ENCODE results near the gene ZNF91.
"Not testable (repeated sequence)": the region's sequence is repeated elsewhere in the genome, so short reads cannot be mapped to it uniquely, and the experiment has no call there.

The ZNF91 gene

DNA sequence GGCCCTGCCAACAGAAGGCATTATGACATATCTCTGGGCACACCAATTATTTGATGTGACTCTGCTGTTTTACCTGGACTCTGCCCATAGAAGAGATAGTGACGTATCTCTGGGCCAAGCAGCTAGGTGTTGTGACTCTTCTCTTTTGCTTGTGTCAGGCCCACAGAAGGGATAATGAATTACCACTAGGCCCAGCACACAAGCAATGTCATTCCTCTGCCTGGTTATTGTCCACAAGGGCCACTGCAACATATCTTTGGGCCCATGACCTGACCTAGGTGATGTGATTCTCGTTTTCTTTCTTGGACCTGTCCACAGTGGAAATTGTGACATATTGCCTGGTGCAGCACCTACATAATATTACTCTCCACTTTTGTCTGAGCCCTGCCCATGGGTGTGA lies 80.0 kb downstream of the ZNF91 start:
- no peak for DNase-seq

- DNase-seq = no peak
Measured at GRCh38 chr19:23314505-23315251, 80.6 kb downstream of the ZNF91 start.

GRCh38 chr19:23313196-23313595 lies 82.1 kb downstream of the ZNF91 start:
- DNase-seq = no peak

- DNase-seq = no peak
Measured at GRCh38 chr19:23312515-23312914, 82.8 kb downstream of the ZNF91 start.

- DNase-seq = no peak
Measured at GRCh38 chr19:23311551-23311950, 83.7 kb downstream of the ZNF91 start.

GRCh38 chr19:23310729-23311211 lies 84.5 kb downstream of the ZNF91 start:
- DNase-seq = no peak

DNA sequence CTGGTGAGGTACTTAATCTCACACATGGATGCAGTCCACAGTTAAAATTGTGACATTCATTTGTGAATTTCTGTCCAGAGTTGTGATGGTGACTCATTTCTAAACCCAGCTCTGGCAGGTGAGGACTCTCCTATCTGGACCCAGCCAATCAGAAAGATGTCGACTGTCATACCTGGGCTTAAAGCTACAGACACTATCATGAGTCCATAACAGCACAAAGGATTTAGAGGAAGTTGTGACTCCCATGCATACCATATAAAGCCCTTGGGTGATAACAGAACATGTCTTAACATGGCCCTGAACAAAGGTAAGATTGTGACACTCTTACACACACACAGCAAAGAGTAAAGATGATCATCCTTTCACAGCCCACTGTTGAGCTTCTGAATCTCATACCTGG lies 85.3 kb downstream of the ZNF91 start:
- no peak for DNase-seq

DNA sequence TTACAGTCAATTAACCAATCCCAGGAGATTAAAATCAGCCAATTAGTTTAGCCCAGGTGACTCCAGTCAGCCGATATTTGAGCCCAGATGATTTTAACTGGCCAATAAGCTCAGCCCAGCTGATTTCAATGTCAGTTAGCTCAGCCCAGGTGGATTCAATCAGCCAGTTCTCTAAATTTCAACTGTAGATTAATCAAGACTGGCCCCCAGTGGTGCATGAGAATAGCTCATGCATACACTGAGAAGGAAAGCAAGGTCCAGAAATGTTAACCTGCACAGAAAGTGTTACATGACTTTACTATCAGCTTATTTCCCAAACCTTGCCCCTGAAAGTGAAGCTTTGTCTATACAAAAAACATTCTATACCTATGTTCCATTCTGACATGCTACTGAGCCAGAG lies 89.7 kb downstream of the ZNF91 start:
- no peak for DNase-seq

- DNase-seq = no peak
Measured at GRCh38 chr19:23304238-23304637, 91.0 kb downstream of the ZNF91 start.

GRCh38 chr19:23294141-23294540 lies 101.1 kb downstream of the ZNF91 start:
- no peak for DNase-seq

GRCh38 chr19:23289966-23290365 lies 105.3 kb downstream of the ZNF91 start:
- DNase-seq = not testable (repeated sequence)
